ENCODE measurements around the gene CPEB4.

DNA sequence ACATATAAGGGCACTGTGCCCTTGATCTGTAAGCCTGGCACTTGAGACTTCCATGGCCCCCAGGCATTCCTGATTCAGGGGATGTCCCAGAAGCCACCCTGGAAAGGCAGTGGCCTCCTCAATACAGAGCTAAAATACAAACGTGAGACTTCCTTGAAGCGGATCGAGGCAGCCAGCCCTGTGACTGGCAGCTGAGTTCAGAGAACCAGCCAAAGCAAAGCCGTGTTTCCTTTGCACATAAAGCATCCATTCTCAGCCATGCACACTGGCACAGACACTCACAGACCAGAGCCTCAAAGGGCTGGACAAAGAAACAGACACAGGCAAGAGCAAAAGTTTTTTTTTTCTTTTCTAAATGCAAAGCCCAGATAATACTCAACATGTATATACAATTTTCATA lies 18.8 kb upstream of the CPEB4 start:
- TF ChIP-seq, protein P1, sequence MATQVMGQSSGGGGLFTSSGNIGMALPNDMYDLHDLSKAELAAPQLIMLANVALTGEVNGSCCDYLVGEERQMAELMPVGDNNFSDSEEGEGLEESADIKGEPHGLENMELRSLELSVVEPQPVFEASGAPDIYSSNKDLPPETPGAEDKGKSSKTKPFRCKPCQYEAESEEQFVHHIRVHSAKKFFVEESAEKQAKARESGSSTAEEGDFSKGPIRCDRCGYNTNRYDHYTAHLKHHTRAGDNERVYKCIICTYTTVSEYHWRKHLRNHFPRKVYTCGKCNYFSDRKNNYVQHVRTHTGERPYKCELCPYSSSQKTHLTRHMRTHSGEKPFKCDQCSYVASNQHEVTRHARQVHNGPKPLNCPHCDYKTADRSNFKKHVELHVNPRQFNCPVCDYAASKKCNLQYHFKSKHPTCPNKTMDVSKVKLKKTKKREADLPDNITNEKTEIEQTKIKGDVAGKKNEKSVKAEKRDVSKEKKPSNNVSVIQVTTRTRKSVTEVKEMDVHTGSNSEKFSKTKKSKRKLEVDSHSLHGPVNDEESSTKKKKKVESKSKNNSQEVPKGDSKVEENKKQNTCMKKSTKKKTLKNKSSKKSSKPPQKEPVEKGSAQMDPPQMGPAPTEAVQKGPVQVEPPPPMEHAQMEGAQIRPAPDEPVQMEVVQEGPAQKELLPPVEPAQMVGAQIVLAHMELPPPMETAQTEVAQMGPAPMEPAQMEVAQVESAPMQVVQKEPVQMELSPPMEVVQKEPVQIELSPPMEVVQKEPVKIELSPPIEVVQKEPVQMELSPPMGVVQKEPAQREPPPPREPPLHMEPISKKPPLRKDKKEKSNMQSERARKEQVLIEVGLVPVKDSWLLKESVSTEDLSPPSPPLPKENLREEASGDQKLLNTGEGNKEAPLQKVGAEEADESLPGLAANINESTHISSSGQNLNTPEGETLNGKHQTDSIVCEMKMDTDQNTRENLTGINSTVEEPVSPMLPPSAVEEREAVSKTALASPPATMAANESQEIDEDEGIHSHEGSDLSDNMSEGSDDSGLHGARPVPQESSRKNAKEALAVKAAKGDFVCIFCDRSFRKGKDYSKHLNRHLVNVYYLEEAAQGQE (IDR thresholded peaks at IDR 0.05): no peak
- TF ChIP-seq, protein P2, sequence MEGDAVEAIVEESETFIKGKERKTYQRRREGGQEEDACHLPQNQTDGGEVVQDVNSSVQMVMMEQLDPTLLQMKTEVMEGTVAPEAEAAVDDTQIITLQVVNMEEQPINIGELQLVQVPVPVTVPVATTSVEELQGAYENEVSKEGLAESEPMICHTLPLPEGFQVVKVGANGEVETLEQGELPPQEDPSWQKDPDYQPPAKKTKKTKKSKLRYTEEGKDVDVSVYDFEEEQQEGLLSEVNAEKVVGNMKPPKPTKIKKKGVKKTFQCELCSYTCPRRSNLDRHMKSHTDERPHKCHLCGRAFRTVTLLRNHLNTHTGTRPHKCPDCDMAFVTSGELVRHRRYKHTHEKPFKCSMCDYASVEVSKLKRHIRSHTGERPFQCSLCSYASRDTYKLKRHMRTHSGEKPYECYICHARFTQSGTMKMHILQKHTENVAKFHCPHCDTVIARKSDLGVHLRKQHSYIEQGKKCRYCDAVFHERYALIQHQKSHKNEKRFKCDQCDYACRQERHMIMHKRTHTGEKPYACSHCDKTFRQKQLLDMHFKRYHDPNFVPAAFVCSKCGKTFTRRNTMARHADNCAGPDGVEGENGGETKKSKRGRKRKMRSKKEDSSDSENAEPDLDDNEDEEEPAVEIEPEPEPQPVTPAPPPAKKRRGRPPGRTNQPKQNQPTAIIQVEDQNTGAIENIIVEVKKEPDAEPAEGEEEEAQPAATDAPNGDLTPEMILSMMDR (IDR thresholded peaks at IDR 0.05; ENCODE audit: low read depth, low read length, missing input control): no peak
- no peak for TF ChIP-seq TAF1 (conservative IDR thresholded peaks at IDR 0.05)
- TF ChIP-seq GABPA (IDR thresholded peaks at IDR 0.05 in 1 of 2, conservative IDR thresholded peaks at IDR 0.05 in 1 of 2): no peak
